Trophoblast cell (in vitro differentiated cells and primary cell): ENCODE measurements around the gene PBX4.

Experiments used
- DNase-seq, 2 donors: peaks; one replicate each; pipeline ENCODE4 v3.0.0-alpha.2; 2016
- H2AFZ ChIP-seq: 2 replicates; pipeline ENCODE4 v1.6.1; 2013; ENCODE audit warnings: low read length, moderate library complexity, mild to moderate bottlenecking; ENCODE audit not compliant: insufficient read depth, poor library complexity
- H2AK5ac ChIP-seq: 2 replicates; pipeline ENCODE4 v1.6.1; 2013; ENCODE audit warnings: mild to moderate bottlenecking, low read length
- H2BK120ac ChIP-seq: 2 replicates; pipeline ENCODE4 v1.6.1; 2013; ENCODE audit warnings: low read length, mild to moderate bottlenecking, moderate library complexity; ENCODE audit not compliant: insufficient read depth, poor library complexity
- H2BK12ac ChIP-seq: 2 replicates; pipeline ENCODE4 v1.6.1; 2013; ENCODE audit warnings: mild to moderate bottlenecking, low read length, moderate library complexity
- H2BK5ac ChIP-seq: 2 replicates; pipeline ENCODE4 v1.6.1; 2013; ENCODE audit warnings: low read length, low read depth, moderate library complexity, mild to moderate bottlenecking; ENCODE audit not compliant: poor library complexity
- H3K14ac ChIP-seq: 2 replicates; pipeline ENCODE4 v1.6.1; 2013; ENCODE audit warnings: mild to moderate bottlenecking, low read length
- H3K18ac ChIP-seq: 2 replicates; pipeline ENCODE4 v1.6.1; 2013; ENCODE audit warnings: mild to moderate bottlenecking, low read length
- H3K23ac ChIP-seq: 2 replicates; pipeline ENCODE4 v1.6.1; 2013; ENCODE audit warnings: low read length
- H3K27ac ChIP-seq: 2 replicates; pipeline ENCODE4 v1.5.1; 2013; ENCODE audit warnings: low read depth, mild to moderate bottlenecking, inconsistent platforms, low read length, moderate library complexity
- H3K27me3 ChIP-seq: 2 replicates; pipeline ENCODE4 v1.6.1; 2013; ENCODE audit warnings: inconsistent platforms, mild to moderate bottlenecking, low read length, moderate library complexity; ENCODE audit not compliant: insufficient read depth
- H3K36me3 ChIP-seq, 2 experiments: 1 replicate in 1 of 2; 2 replicates in 1 of 2; pipeline ENCODE4 v1.6.1; 2013; ENCODE audit warnings: low read length in 2 of 2, mild to moderate bottlenecking in 2 of 2, moderate library complexity in 1 of 2; ENCODE audit not compliant: insufficient read depth in 2 of 2, control insufficient read depth in 1 of 2
- H3K4ac ChIP-seq: 2 replicates; pipeline ENCODE4 v1.6.1; 2013; ENCODE audit warnings: low read depth, mild to moderate bottlenecking, low read length, moderate library complexity
- H3K4me1 ChIP-seq, 2 experiments: 1 replicate in 1 of 2; 2 replicates in 1 of 2; pipeline ENCODE4 v1.6.1; 2013; ENCODE audit warnings: low read length in 2 of 2, mild to moderate bottlenecking in 2 of 2, moderate library complexity in 1 of 2; ENCODE audit not compliant: insufficient read depth in 2 of 2, control insufficient read depth in 1 of 2
- H3K4me2 ChIP-seq: 2 replicates; pipeline ENCODE4 v1.6.1; 2013; ENCODE audit warnings: inconsistent platforms, mild to moderate bottlenecking, low read length, moderate library complexity
- H3K4me3 ChIP-seq: 2 replicates; pipeline ENCODE4 v1.5.1; 2013; ENCODE audit warnings: mild to moderate bottlenecking, low read depth, low read length, inconsistent platforms
- H3K79me1 ChIP-seq: one replicate; pipeline ENCODE4 v1.6.1; 2013; ENCODE audit warnings: low read length
- H3K79me2 ChIP-seq: 2 replicates; pipeline ENCODE4 v1.6.1; 2013; ENCODE audit warnings: low read length, mild to moderate bottlenecking; ENCODE audit not compliant: control insufficient read depth, insufficient read depth, poor library complexity
- H3K9ac ChIP-seq: 2 replicates; pipeline ENCODE4 v1.6.1; 2013; ENCODE audit warnings: mild to moderate bottlenecking, low read length
- H3K9me3 ChIP-seq: 2 replicates; pipeline ENCODE4 v1.6.1; 2013; ENCODE audit warnings: low read depth, mild to moderate bottlenecking, control low read depth, inconsistent platforms, low read length; ENCODE audit not compliant: insufficient read depth
- H4K12ac ChIP-seq: 2 replicates; pipeline ENCODE4 v1.6.1; 2013; ENCODE audit warnings: low read depth, mild to moderate bottlenecking, low read length, moderate library complexity
- H4K8ac ChIP-seq: 2 replicates; pipeline ENCODE4 v1.6.1; 2013; ENCODE audit warnings: low read depth, mild to moderate bottlenecking, low read length, moderate library complexity
- H4K91ac ChIP-seq: one replicate; pipeline ENCODE4 v1.6.1; 2013; ENCODE audit warnings: low read depth, mild to moderate bottlenecking, low read length, moderate library complexity
- WGBS: extraction: QIAGEN DNeasy Blood & Tissue Kit; methylation state at CpG from one replicate; pipeline ENCODE4 v1.1.7; 2013; ENCODE audit warnings: missing lambda C conversion rate; ENCODE audit not compliant: insufficient read length, insufficient coverage; ENCODE audit errors: extremely low coverage; 5-methylcytosine and 5-hydroxymethylcytosine counted together

Gene PBX4

DNA sequence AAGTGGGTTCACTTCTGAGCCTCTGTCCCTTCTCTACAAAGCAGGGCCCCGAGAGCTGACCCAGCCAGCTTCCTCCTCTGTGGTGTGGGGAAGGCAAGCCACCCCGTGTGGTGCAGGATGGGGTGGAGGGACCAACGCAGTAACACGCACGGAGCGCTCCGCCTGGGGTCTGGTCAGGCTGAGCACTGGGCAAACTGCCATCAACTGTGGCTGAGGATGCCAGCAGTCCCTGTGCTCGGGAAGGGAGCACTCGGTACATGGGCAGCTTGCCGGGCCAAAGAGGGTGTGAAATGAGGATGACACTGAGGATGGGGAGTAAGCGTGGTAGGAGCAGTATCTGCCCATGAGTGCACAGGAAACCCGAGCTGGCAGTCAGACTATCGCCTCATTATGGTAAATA, 32.6 kb upstream of the PBX4 start:
- Histone ChIP-seq H3K9me3 (peaks cover 4% of the 10 kb centered on the region), H2AK5ac (no peak overlapping the region), H4K91ac (no peak overlapping the region), H3K9ac (no peak overlapping the region), H3K4ac (no peak overlapping the region), H3K27me3 (no peaks in the 10 kb centered on the region), H3K14ac (no peak overlapping the region), H3K4me2 (no peak overlapping the region), H3K79me1 (no peaks in the 10 kb centered on the region), H3K4me3 (no peak overlapping the region), H3K79me2 (no peaks in the 10 kb centered on the region), H3K4me1 (no peaks in the 10 kb centered on the region), H4K8ac (no peak overlapping the region), H3K27ac (no peak overlapping the region), H3K18ac (no peak overlapping the region), H4K12ac (no peak overlapping the region), H2AFZ (no peak overlapping the region), H2BK12ac (no peak overlapping the region), H2BK5ac (no peak overlapping the region), H3K23ac (no peak overlapping the region), H2BK120ac (no peak overlapping the region), H3K36me3 (peaks cover 86 to 89% of the 10 kb centered on the region in 2 experiments)
- no CpG with 5 or more reads among the region's 13 CpGs for WGBS
- DNase-seq = no peak

DNA sequence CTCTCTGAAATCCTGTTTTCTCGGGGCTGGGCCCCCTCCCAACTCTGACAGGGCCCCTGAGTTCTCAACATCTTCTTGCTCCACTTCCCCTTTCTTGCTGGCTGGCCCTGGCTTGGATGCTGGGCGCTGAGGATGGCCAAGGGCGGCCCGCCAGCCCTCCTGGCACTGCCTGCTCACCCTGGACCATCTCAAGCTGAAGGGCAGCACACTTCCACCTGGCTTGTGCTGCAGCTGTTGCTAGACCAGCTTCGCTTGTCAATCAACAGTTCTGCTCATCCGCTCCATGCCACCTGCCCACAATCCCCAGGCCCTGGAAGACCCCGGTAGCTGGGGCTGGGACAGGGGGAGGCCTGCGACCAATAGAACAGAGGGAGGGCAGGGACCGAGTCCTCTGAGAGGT, 31.8 kb upstream of the PBX4 start:
- no peak overlapping the region for H3K4me3 ChIP-seq
- H2BK5ac ChIP-seq = no peak overlapping the region
- no peak for DNase-seq

DNA sequence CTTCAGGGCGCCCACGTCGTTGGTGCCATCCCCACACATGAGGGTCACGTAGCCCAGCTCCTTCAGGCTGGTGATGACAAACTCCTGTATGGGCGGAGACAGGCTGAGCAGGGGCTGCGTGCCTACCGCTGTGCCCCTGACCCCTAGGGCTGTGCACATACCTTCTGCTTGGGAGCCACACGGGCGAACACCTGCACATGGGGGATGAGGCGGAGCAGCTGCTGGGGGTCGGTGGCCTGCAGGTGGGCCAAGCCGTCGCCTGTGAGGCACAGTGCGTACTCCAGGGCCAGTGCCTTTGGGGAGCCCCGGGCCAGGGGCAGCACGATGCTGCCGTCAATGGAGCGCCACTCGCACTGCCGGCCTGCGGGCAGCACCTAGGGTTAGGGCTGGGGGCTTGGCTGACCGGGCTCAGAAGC, 31.1 kb upstream of the PBX4 start:
- H2BK12ac ChIP-seq = no peak overlapping the region
- no peak overlapping the region for H2BK5ac ChIP-seq
- H3K4me2 ChIP-seq = no peak overlapping the region
- peaks cover 84 to 86% of the 10 kb centered on the region in 2 experiments for H3K36me3 ChIP-seq
- no peak for DNase-seq
- no peak overlapping the region for H3K4ac ChIP-seq
- no peak overlapping the region for H3K23ac ChIP-seq
- H3K14ac ChIP-seq = no peak overlapping the region
- no peaks in the 10 kb centered on the region for H3K4me1 ChIP-seq
- no CpG with 5 or more reads among the region's 22 CpGs for WGBS
- H3K9ac ChIP-seq = no peak overlapping the region
- no peak overlapping the region for H4K91ac ChIP-seq
- H2BK120ac ChIP-seq = no peak overlapping the region
- peaks cover 4% of the 10 kb centered on the region for H3K9me3 ChIP-seq
- no peak overlapping the region for H3K27ac ChIP-seq
- H2AK5ac ChIP-seq = no peak overlapping the region
- no peaks in the 10 kb centered on the region for H3K79me1 ChIP-seq
- H4K8ac ChIP-seq = no peak overlapping the region
- no peaks in the 10 kb centered on the region for H3K27me3 ChIP-seq
- H4K12ac ChIP-seq = no peak overlapping the region
- H2AFZ ChIP-seq = no peak overlapping the region
- no peak overlapping the region for H3K18ac ChIP-seq
- H3K4me3 ChIP-seq = no peak overlapping the region
- H3K79me2 ChIP-seq = no peaks in the 10 kb centered on the region

More for the DNA sequence above, 31.8 kb upstream of the PBX4 start:
- no peak overlapping the region for H3K4ac ChIP-seq
- no peak overlapping the region for H4K8ac ChIP-seq
- H3K36me3 ChIP-seq = peaks cover 86 to 89% of the 10 kb centered on the region in 2 experiments
- no peak overlapping the region for H2BK120ac ChIP-seq
- H2AFZ ChIP-seq = no peak overlapping the region
- no peak overlapping the region for H3K4me2 ChIP-seq
- H3K27me3 ChIP-seq = no peaks in the 10 kb centered on the region
- H4K91ac ChIP-seq = no peak overlapping the region
- no peaks in the 10 kb centered on the region for H3K79me1 ChIP-seq
- H3K14ac ChIP-seq = no peak overlapping the region
- WGBS = no CpG with 5 or more reads among the region's 9 CpGs
- H3K9me3 ChIP-seq = peaks cover 4% of the 10 kb centered on the region
- no peak overlapping the region for H4K12ac ChIP-seq
- no peaks in the 10 kb centered on the region for H3K79me2 ChIP-seq
- H2AK5ac ChIP-seq = no peak overlapping the region
- no peak overlapping the region for H3K23ac ChIP-seq
- no peak overlapping the region for H3K18ac ChIP-seq
- no peaks in the 10 kb centered on the region for H3K4me1 ChIP-seq
- no peak overlapping the region for H3K9ac ChIP-seq
- no peak overlapping the region for H3K27ac ChIP-seq
- H2BK12ac ChIP-seq = no peak overlapping the region

DNA sequence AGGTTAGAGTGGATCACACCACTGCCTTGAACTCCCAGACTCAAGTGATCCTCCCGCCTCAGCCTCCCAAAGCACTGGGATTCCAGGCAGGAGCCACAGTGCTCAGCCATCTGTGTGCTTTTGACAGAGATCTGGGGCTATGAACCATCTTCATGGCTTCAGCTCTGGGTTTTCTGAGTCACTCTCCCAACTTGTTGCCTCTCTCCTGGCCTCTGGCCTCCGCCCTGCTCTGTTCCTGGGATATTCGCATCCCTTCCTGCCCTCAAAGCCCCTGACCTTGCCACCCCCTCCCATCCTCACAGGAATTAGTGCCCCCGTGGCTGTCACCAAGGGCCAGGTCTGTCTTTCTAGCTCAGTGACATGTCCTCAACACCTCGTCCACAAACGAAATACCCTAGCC, 30.7 kb upstream of the PBX4 start:
- Histone ChIP-seq H4K8ac (no peak overlapping the region), H3K23ac (no peak overlapping the region), H3K9ac (no peak overlapping the region), H2AFZ (no peak overlapping the region), H3K27ac (no peak overlapping the region), H3K4ac (no peak overlapping the region), H4K91ac (no peak overlapping the region), H3K9me3 (peaks cover 4% of the 10 kb centered on the region), H2AK5ac (no peak overlapping the region), H4K12ac (no peak overlapping the region), H3K4me1 (no peaks in the 10 kb centered on the region), H3K36me3 (peaks cover 79 to 84% of the 10 kb centered on the region in 2 experiments), H3K14ac (no peak overlapping the region), H3K4me3 (no peak overlapping the region), H2BK12ac (no peak overlapping the region), H3K79me1 (no peaks in the 10 kb centered on the region), H3K27me3 (no peaks in the 10 kb centered on the region), H2BK5ac (no peak overlapping the region), H2BK120ac (no peak overlapping the region), H3K4me2 (no peak overlapping the region), H3K79me2 (no peaks in the 10 kb centered on the region), H3K18ac (no peak overlapping the region)
- no peak for DNase-seq
- no CpG with 5 or more reads among the region's 6 CpGs for WGBS
